ENCODE measurements around the gene FBXO38.

Gene FBXO38

GRCh38 chr5:148383564-148384379 lies at the start of gene FBXO38:
Gene FBXO38, plus strand, starts transcription at chr5:148383958. Its CDS starts 10,819 bp downstream, at chr5:148394777.
- DNase-seq: peak; percentile 98

GRCh38 chr5:148335259-148335658 lies 48.5 kb upstream of the FBXO38 start, which contains the start of gene SPINK9:
Gene SPINK9, plus strand, starts transcription at chr5:148335559. Its CDS starts 55 bp downstream, at chr5:148335614.
- no peak for DNase-seq

- no peak for DNase-seq
These were observed 46.9 kb upstream of the FBXO38 start for GRCh38 chr5:148336704-148337435.

GRCh38 chr5:148342371-148343045 lies 41.2 kb upstream of the FBXO38 start:
- no peak for DNase-seq

- no peak for DNase-seq
These were observed 40.7 kb upstream of the FBXO38 start for GRCh38 chr5:148343046-148343407.

GRCh38 chr5:148343603-148344487 lies 39.9 kb upstream of the FBXO38 start:
- DNase-seq: no peak

GRCh38 chr5:148347706-148348105 lies 36.1 kb upstream of the FBXO38 start:
- no peak for DNase-seq

- DNase-seq: no peak
These were observed 31.1 kb upstream of the FBXO38 start for GRCh38 chr5:148352696-148353095.

- DNase-seq: no peak
These were observed 30.1 kb upstream of the FBXO38 start for GRCh38 chr5:148353634-148354033.

GRCh38 chr5:148364343-148364742 lies 19.4 kb upstream of the FBXO38 start:
- no peak for DNase-seq

- DNase-seq: no peak
These were observed 15.5 kb upstream of the FBXO38 start for GRCh38 chr5:148368299-148368698.

- no peak for DNase-seq
These were observed 11.5 kb upstream of the FBXO38 start for GRCh38 chr5:148372166-148372725.

- DNase-seq: no peak
These were observed 10.9 kb upstream of the FBXO38 start for GRCh38 chr5:148372893-148373292.

- DNase-seq: peak; percentile 40
These were observed 8.9 kb upstream of the FBXO38 start for GRCh38 chr5:148374690-148375360.

- no peak for DNase-seq
These were observed 7.6 kb upstream of the FBXO38 start for GRCh38 chr5:148376198-148376597.

- no peak for DNase-seq
These were observed 5.1 kb upstream of the FBXO38 start for GRCh38 chr5:148378670-148379069.

- no peak for DNase-seq
These were observed 4.4 kb upstream of the FBXO38 start for GRCh38 chr5:148379340-148379739.

- DNase-seq: no peak
These were observed 1.9 kb upstream of the FBXO38 start for GRCh38 chr5:148381906-148382305.

GRCh38 chr5:148382961-148383360 lies 797 bp upstream of the FBXO38 start:
- DNase-seq: peak; percentile 5

- DNase-seq: no peak
These were observed 601 bp downstream of the FBXO38 start for GRCh38 chr5:148384380-148384737.

GRCh38 chr5:148385094-148385493 lies 1.3 kb downstream of the FBXO38 start:
- DNase-seq: no peak

- DNase-seq: no peak
These were observed 2.3 kb downstream of the FBXO38 start for GRCh38 chr5:148386041-148386440.
